Endothelial cell of umbilical vein (primary cell): ENCODE data around the gene BBX. TPM values are rescaled to one million over a fixed set of nuclear protein-coding genes. Genes with fewer than 3 reads are reported as not detected.
A peak's percentile ranks its signal among the peaks of the same experiment; 100 is the strongest.

Experiments used
- BruUV-seq: library from RNA; stranded (reverse); fragments of 400-500 nt; replicated peaks from 2 replicates; lab custom pipeline; 2021; lab: Mats Ljungman, UMichigan
- CTCF ChIA-PET: fragments of 300-600, 350-600 bp; sonication (Branson Sonifier 250); formaldehyde crosslinking; loops from one replicate; lab custom pipeline; 2021; ENCODE audit warnings: antibody characterized with exemption, inconsistent platforms; lab: Charles Lee
- POLR2A ChIA-PET: fragments of 300-600, 350-600 bp; sonication (Branson Sonifier 250); formaldehyde crosslinking; loops from one replicate; lab custom pipeline; 2021; ENCODE audit warnings: antibody characterized with exemption, inconsistent platforms; lab: Charles Lee
- DNase-seq: peaks from one replicate; pipeline ENCODE4 v3.0.0-alpha.2; 2011; ENCODE audit warnings: low read depth, low spot score
- FAIRE-seq: peaks from 2 replicates; lab custom pipeline; 2011; peaks lifted over from hg19 to GRCh38; lab: Jason Lieb, UNC
- H2AFZ ChIP-seq: 2 replicates; pipeline ENCODE4 v1.6.0; 2012; ENCODE audit warnings: low read depth, low read length, control low read depth, inconsistent platforms
- H3K27ac ChIP-seq: 2 replicates; pipeline ENCODE4 v1.5.1; 2011; ENCODE audit warnings: low read depth, mild to moderate bottlenecking, control low read depth, low read length, moderate library complexity; ENCODE audit not compliant: insufficient read depth
- H3K27me3 ChIP-seq, 2 experiments: 2 replicates each; pipeline versions ENCODE4 v1.6.0 to v1.6.1; 2011; ENCODE audit warnings: low read length in 2 of 2, mixed read lengths in 1 of 2; ENCODE audit not compliant: control insufficient read depth in 2 of 2, insufficient read depth in 2 of 2
- H3K36me3 ChIP-seq, 2 experiments: 2 replicates in 1 of 2; 3 replicates in 1 of 2; pipeline ENCODE4 v1.5.1; 2011; ENCODE audit warnings: low read length in 2 of 2, mild to moderate bottlenecking in 1 of 2, moderate library complexity in 1 of 2; ENCODE audit not compliant: control insufficient read depth in 2 of 2, insufficient read depth in 2 of 2; ENCODE audit errors: extremely low read depth in 1 of 2
- H3K4me1 ChIP-seq: 3 replicates; pipeline ENCODE4 v1.5.1; 2011; ENCODE audit warnings: mild to moderate bottlenecking, low read length; ENCODE audit not compliant: control insufficient read depth, insufficient read depth; ENCODE audit errors: extremely low read depth
- H3K4me2 ChIP-seq: 2 replicates; pipeline ENCODE4 v1.6.1; 2011; ENCODE audit warnings: low read length, control low read depth, mixed read lengths; ENCODE audit not compliant: insufficient read depth
- H3K4me3 ChIP-seq, 3 experiments: fragments of 200-600 bp in 1 of 3; sonication (generic), shearing (Covaris generic) in 1 of 3; replicated peaks in 1 of 3; 2 replicates each; pipeline ENCODE4 v1.5.1; 2011 to 2016; ENCODE audit warnings: control low read depth in 3 of 3, low read length in 3 of 3, mild to moderate bottlenecking in 2 of 3, inconsistent platforms in 1 of 3, low read depth in 1 of 3, moderate library complexity in 1 of 3; ENCODE audit not compliant: insufficient read depth in 1 of 3
- H3K79me2 ChIP-seq: 2 replicates; pipeline ENCODE4 v1.6.0; 2012; ENCODE audit warnings: low read length, inconsistent platforms; ENCODE audit not compliant: control insufficient read depth, insufficient read depth
- H3K9ac ChIP-seq: replicated peaks from 2 replicates; pipeline ENCODE3; 2011; ENCODE audit warnings: low read length, control low read depth; ENCODE audit not compliant: insufficient read depth; ENCODE audit errors: extremely low read depth
- H3K9me1 ChIP-seq: replicated peaks from 3 replicates; pipeline ENCODE4 v1.6.0; 2011; ENCODE audit warnings: mild to moderate bottlenecking, low read length; ENCODE audit not compliant: control insufficient read depth, insufficient read depth; ENCODE audit errors: extremely low read depth
- H3K9me3 ChIP-seq: replicated peaks from 2 replicates; pipeline ENCODE4 v1.5.1; 2012; ENCODE audit warnings: low read length, inconsistent platforms; ENCODE audit not compliant: control insufficient read depth, insufficient read depth
- H4K20me1 ChIP-seq: replicated peaks from 2 replicates; pipeline ENCODE3; 2011; ENCODE audit warnings: mild to moderate bottlenecking, low read length; ENCODE audit not compliant: control insufficient read depth, insufficient read depth; ENCODE audit errors: extremely low read depth
- CTCF ChIP-seq, 2 donors: IDR thresholded peaks; 1 replicate in 1 of 2; 2 replicates in 1 of 2; pipeline ENCODE4 v1.5.1; 2011; ENCODE audit warnings: low read length in 2 of 2, mild to moderate bottlenecking in 2 of 2, moderate library complexity in 2 of 2, control low read depth in 1 of 2, inconsistent platforms in 1 of 2, low read depth in 1 of 2; ENCODE audit not compliant: insufficient read depth in 1 of 2; ENCODE audit errors: extremely low read depth in 1 of 2
- EZH2 ChIP-seq: IDR thresholded peaks from 2 replicates; pipeline ENCODE4 v1.6.1; 2012; ENCODE audit warnings: borderline replicate concordance, low read depth, mild to moderate bottlenecking, moderate library complexity, low read length, inconsistent platforms; ENCODE audit not compliant: severe bottlenecking
- FOS ChIP-seq: IDR thresholded peaks from 2 replicates; pipeline ENCODE4 v1.6.1; 2011; ENCODE audit warnings: mild to moderate bottlenecking, low read length, moderate library complexity, borderline replicate concordance; ENCODE audit not compliant: insufficient read depth
- GATA2 ChIP-seq: IDR thresholded peaks from 2 replicates; pipeline ENCODE4 v1.7.0; 2011; ENCODE audit warnings: low read depth, mild to moderate bottlenecking, moderate library complexity, mixed read lengths, low read length; ENCODE audit not compliant: insufficient read length, insufficient read depth
- JUN ChIP-seq: IDR thresholded peaks from 2 replicates; pipeline ENCODE4 v1.6.1; 2011; ENCODE audit warnings: borderline replicate concordance, low read depth; ENCODE audit not compliant: insufficient read length, insufficient read depth
- MAX ChIP-seq: IDR thresholded peaks from 2 replicates; pipeline ENCODE4 v1.6.1; 2011; ENCODE audit not compliant: insufficient read depth, insufficient read length
- MYC ChIP-seq: IDR thresholded peaks from one replicate; pipeline ENCODE4 v1.6.1; 2011; ENCODE audit warnings: mild to moderate bottlenecking, low read depth, low read length
- POLR2A ChIP-seq: IDR thresholded peaks from 2 replicates; pipeline ENCODE4 v1.6.1; 2012; ENCODE audit warnings: low read depth, mild to moderate bottlenecking, control low read depth, low read length
- POLR2AphosphoS5 ChIP-seq: IDR thresholded peaks from 2 replicates; pipeline ENCODE4 v1.6.1; 2012; ENCODE audit warnings: low read depth, mild to moderate bottlenecking, control low read depth, low read length, moderate library complexity; ENCODE audit not compliant: insufficient read depth
- dilution Hi-C: fragments of 300-500 bp; cut with MboI; formaldehyde crosslinking; loops from one replicate; pipeline ENCODE4 v1.15.0; 2019; ENCODE audit warnings: low sequenced_read_pairs; ENCODE audit not compliant: extremely low pct_ligation_motif_present
- intact Hi-C: fragments of 100-400 bp; cut with micrococcal nuclease; formaldehyde crosslinking; loops from one replicate; pipeline ENCODE4 v1.10.0; 2022
- polyA plus RNA-seq, 4 experiments: library from polyadenylated mRNA; depleted of rRNA in 3 of 4; stranded (reverse) in 3 of 4; unstranded in 1 of 4; fragments of >200 nt; gene quantifications; 2 replicates each; pipeline versions ENCODE4 v1.2.1 to v1.2.3, GENCODE V29; 2011 to 2012; ENCODE audit warnings: missing spikeins in 1 of 4
- total RNA-seq: library from RNA; stranded (reverse); gene quantifications from 2 replicates; pipeline ENCODE4 v1.2.3, GENCODE V29; 2021

BBX gene
- total and polyA plus RNA-seq, 2 donors (not counting 3 experiments of a cell fraction or from before 2014, with no cell fraction given) = 21.4 to 43.4 TPM

- no peaks in the 10 kb centered on the region for H3K36me3 ChIP-seq
- H3K27me3 ChIP-seq = no peaks in the 10 kb centered on the region
- H3K9me1 ChIP-seq = no peaks in the 10 kb centered on the region
- TF ChIP-seq FOS (no peak), MYC (no peak), JUN (no peak), EZH2 (no peak), POLR2AphosphoS5 (no peak), POLR2A (no peak)
- H3K4me3 ChIP-seq = no peak overlapping the region
- no TSS peak for BruUV-seq
- dilution Hi-C loops (no loop called here), intact Hi-C loops (loop anchor here (5.0 kb wide), 1 partner anchor 99 kb away; no protein-coding TSS in a partner anchor)
- no peak overlapping the region for H3K9ac ChIP-seq
- ChIA-PET POLR2A (no interaction called here), CTCF (interaction anchor here (0.8 to 1.4 kb wide), 7 partner anchors 9 to 306 kb away, joined by 3 to 7 read pairs (median 4); no protein-coding TSS in a partner anchor)
- FAIRE-seq (no peak), DNase-seq (peak; percentile 21)
- H3K79me2 ChIP-seq = no peaks in the 10 kb centered on the region
- H3K27ac ChIP-seq = no peak overlapping the region
- H2AFZ ChIP-seq = no peak overlapping the region
- H3K4me2 ChIP-seq = no peak overlapping the region
- H4K20me1 ChIP-seq = no peaks in the 10 kb centered on the region
- H3K4me1 ChIP-seq = no peaks in the 10 kb centered on the region
- H3K9me3 ChIP-seq = no peaks in the 10 kb centered on the region
These were observed 55.3 kb downstream of the BBX start for GRCh38 chr3:107578091-107578490.

GRCh38 chr3:107578523-107578922, 55.8 kb downstream of the BBX start:
- Histone ChIP-seq H4K20me1 (no peaks in the 10 kb centered on the region), H3K27ac (no peak overlapping the region), H3K9me1 (no peaks in the 10 kb centered on the region), H3K79me2 (no peaks in the 10 kb centered on the region), H3K9ac (no peak overlapping the region), H3K4me3 (no peak overlapping the region), H3K9me3 (no peaks in the 10 kb centered on the region), H3K27me3 (no peaks in the 10 kb centered on the region), H3K4me1 (no peaks in the 10 kb centered on the region), H3K4me2 (no peak overlapping the region), H3K36me3 (no peaks in the 10 kb centered on the region), H2AFZ (no peak overlapping the region)
- ChIA-PET CTCF (interaction anchor here (0.7 to 1.4 kb wide), 8 partner anchors 13 to 306 kb away, joined by 3 to 7 read pairs (median 4); no protein-coding TSS in a partner anchor), POLR2A (no interaction called here)
- no TSS peak for BruUV-seq
- TF ChIP-seq EZH2 = no peak
- no peak for TF ChIP-seq MAX
- no peak for TF ChIP-seq JUN
- no peak for TF ChIP-seq POLR2A
- no peak for TF ChIP-seq MYC
- no peak for TF ChIP-seq FOS
- no peak for TF ChIP-seq POLR2AphosphoS5
- no peak for TF ChIP-seq CTCF (IDR thresholded peaks at IDR 0.05; ENCODE audit: extremely low read depth in 1 of 2, insufficient read depth in 1 of 2, low read depth in 1 of 2, low read length in 2 of 2)
- TF ChIP-seq GATA2 = no peak
- intact Hi-C loops (loop anchor here (5.0 kb wide), 1 partner anchor 99 kb away; no protein-coding TSS in a partner anchor), dilution Hi-C loops (no loop called here)
- FAIRE-seq = no peak
- no peak for DNase-seq
